HG03135 (cell line): Measurements from ENCODE around the gene CPSF3.

Experiments
- ATAC-seq: cut with Tn5 transposase; IDR thresholded peaks from one replicate; pipeline ENCODE4 v1.9.1; 2021; ENCODE audit warnings: mild to moderate bottlenecking, moderate library complexity; ENCODE audit not compliant: unreplicated experiment

The CPSF3 gene

DNA sequence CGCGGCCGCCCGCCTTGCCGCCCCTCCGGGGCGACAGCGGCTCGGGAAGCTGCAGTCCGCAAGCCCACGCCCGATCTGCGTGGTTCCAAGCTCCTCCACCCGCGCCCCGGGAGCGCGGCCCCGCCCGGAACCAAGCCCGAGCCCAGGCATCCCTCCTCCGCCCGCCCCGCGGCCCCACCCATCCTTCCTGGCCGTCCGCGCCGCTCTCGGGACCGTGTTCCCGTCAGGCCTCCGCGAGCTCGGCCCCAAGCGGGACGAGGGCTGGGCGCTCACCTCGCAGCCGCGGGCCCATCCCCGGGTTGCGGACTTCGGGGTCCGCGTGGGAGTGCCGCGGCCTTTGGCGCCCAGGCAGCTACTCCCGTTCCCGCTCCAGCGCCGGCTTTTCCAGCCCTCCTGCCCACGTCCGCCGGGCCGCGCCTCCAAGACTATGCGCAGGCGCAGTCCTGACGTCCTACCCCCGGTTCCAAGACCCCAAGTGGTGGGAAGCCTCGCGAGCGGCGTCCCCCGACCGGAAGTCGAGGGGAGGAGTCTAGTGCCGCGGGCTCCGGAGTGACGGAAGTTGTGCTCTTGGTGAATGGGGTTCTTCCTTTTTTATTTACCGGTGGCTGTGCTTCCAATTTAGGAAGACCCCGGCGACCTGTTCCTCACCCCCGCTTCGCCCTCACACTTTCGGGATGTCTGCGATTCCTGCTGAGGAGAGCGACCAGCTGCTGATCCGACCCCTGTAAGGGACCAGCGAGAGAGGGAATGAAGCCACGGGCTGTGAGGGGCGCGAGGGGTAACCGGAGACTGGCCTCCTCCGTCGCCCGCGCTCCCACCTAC is at the start of gene CPSF3, which contains the start of gene ITGB1BP1:
CPSF3 (plus strand) TSS at position 555 of the 822 bp plus-strand sequence; CDS start at position 675, 120 bp downstream.
ITGB1BP1 (minus strand) TSS at position 429 of the 822 bp plus-strand sequence. CDS start 4,831 bp downstream, outside the sequence.
- ATAC-seq, result peak; percentile 86

DNA sequence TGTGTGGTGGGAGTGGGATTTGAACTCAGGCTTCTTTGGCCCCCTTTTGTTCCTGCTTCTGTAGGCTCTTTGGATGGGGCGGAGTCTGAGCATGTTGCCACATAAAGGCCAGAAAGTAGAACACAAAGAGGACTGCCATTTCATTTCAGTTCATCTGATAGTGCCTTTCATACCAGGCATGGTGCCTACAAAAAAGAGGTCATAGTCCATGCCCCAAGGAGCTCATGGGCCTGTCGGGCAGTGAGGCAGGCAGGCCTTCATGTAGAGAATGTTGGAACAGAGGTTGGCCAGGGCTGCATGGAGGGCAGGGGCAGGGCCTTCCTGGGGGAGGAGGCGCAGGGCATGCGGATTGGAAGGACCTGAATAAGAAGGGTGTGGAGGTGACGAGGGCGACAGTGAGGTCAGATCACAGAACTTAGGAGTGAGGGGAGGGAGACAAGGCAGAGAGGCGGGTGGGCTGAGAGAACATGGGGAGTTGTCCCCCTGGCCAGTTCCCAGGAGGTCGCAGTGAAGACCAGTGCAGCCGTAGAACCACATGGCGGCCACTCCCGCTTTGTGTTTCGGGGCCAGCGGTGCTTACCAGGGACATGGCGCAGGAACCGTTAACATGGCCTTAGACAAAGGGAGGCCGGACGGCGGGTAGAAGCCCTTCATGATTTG is 49.3 kb upstream of the CPSF3 start:
- ATAC-seq, result no peak

DNA sequence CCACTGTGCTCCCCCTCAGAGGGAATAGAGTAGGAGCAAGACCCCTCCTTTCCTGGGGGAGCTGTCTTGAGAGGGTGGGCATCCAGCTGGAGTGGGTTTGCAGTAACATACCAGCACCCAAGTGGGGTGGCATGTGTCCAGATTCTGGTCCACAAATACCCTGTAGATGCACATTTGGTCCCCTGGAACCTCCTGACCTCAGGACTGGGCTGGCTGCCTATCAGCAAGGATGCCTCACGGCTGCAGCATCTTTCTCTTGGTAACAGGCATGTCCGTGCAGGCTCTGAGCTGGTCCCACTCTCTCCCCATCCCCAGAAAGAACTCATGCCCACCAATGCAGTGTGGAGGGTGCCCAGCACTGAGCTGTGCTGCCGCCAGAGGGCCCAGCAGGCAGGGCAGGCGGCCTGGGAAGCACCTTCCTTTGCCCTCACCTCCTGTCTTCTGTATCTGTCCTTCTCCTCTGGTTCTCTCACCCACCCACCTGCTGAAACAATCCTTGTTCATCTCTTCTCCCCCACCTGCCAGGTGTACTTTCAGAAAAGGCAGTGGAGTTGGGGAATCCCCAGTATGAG is 47.5 kb upstream of the CPSF3 start:
- no peak for ATAC-seq

DNA sequence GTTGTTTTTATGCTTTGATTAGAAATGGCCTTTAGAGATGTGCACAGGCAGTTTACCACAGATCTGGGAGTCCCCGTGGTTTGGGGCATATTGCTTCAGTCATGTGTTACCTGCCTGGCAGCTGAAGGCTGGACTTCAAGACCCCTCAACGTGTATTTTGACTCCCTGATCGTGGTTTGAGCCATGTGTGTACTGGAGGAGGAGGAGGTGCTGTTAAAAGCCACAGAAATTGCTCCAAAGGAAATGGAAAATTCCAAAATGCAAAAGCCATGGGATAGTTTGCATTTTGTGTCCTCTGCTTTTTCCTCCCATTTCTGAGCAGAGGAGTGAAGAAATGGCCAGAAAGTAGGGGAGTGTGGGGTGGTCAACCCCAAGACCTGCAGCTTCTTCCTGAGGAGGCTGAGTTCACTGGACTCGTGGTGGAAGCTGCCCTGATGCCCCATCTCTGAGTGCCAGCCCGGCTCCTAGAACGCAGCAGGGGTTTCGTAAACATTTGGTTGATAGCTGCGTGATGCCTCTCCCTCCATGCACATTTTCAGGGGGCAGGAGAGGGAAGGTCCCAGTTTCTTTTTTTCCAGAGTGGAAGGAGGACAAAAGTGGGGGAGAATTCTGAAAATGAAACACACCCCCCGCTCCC is 45.9 kb upstream of the CPSF3 start:
- no peak for ATAC-seq

DNA sequence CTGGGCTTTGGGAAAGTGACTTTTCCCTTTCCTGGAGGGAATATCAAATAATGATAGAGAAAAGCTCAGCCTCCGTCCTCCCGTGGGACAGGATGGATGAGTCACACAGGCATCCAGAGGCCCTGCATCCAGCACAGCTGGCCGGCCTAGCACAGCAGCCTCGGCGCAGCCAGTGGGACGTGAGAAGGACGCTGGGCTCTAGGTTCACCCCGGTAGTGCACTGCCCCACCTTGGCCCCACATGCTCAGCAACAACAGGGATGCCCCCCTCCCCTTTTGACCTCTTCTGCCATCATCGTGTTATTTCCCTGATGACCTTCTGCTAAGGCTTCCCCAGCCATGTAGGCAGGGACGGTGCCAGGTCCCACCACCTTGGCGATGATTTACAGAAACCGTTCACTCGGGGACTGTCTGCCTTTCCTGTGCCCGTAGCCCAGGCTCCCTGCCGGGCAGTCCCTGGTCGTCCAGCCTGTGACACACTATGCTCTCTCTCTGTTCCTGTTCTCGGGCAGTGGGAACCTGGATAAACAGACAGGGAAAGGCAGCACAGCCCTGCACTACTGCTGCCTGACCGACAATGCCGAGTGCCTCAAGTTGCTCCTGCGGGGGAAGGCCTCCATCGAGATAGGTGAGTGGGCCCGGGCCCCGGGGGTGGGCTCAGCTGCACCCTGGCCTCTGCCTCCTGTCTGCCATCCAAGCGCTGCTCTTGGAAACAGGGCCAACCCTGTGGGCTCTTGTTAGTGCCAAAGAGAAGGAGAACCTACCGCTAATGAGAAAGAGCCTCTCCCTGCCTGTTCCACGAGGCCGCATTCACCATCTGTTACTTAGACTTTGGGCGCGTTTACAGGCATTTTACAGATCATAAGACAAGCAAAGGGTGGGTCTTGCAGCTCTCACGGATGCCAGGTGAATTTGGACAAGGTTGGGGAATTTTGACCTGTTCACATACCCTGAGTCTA is 44.7 kb upstream of the CPSF3 start:
- no peak for ATAC-seq

DNA sequence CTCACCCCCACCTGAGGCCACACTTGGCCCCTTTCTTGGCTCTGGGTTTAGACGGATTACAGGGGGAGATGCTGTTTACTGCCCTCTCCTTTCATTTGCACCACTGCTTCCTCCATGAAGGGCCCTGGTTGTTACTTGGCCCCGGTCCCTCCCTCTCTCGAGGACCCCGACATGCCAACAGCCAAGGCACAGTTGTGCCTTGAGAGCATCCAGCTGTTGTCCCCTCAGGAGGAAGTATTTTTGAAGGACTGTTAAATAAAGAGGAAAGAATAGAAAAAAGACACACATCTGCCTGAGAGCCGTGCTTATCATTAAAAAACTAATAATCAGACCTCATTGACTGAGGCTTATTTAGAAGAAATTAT is 44.1 kb upstream of the CPSF3 start:
- no peak for ATAC-seq

DNA sequence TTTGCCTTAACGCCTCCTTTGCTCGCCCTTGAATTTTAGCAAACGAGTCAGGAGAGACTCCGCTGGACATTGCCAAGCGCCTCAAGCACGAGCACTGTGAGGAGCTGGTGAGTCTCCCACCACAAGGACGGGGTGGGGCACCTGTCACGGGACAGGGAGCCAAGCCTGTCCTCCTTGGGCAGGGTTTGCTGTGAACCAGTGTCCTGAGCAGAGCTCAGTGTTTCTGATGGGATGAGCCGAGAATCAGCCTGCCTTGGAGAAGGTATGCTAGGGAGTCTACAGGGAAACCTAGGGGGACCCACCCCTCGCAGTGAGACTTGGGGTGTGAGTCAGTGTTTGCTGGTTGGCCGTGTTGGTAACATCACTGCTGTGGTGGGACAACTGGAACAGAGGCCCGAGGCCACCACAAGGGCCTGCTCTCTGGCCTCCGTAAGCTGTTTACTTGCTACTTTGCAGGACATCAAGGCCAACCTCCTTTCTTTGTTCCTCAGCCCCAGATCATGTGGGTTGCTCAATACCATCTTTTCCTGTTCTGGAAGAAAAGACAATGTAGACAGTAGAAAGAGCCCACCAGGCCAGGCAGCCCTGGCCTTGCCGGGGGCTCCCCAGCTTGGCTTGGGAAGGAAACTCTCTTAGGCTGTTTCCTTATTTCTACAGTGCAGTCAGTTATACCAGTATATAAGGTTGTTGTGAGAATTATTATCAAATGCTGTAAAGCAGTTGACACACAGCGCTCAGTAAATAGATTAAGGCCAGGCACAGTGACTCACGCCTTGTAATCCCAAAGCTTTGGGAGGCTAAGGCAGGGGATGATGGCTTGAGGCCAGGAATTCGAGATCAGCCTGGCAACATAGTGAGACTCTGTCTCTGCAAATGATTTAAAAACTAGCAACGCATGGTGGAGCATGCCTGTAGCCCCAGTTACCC is 42.5 kb upstream of the CPSF3 start:
- no peak for ATAC-seq

DNA sequence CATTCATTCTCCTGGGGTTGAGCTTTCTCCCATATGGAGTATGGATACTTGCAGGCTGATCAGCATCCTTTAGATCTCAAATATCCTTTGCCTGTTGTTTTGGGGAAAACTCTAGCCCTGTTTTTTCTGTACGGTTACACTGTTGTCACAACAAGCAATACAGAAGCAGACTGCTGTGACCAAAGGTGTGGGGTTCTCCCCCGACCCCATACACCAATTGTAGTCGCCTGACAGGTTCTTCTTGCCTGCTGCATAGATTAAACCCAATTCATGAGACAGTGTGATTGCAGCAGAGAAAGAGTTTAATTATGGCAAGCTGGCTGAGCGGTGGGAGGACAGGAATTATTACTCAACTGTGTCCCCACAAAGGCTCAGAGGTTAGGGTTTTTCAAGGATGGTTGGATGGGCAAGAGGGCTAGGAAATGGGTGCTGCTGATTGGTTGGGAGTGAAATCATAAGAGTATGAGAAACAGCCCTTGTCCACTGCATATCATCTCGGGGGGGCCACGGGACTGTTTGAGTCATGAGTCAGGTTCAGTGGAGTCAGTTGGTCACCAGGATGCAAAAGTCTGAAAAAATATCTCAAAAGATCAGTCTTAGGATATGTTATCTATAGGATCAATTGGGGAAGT is 40.7 kb upstream of the CPSF3 start:
- no peak for ATAC-seq

DNA sequence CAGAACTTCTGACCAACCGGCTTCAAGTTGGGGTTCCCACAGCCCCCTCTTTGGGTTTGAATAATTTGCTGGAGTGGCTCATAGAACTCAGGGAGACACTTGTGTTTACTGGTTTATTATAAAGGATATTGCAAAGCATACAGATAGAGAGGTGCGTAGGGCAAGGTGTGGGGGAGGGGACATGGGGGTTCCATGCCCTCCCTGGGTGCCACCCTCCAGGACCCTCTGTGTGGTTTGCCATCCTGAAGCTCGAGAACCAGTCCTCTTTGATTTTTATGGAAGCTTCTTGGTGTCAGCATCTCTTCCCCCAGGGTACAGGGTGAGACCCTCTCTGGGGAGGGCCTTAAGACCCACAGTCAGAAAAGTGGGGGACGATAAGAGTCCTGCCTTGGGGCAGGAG is 38.9 kb upstream of the CPSF3 start:
- ATAC-seq, result no peak

DNA sequence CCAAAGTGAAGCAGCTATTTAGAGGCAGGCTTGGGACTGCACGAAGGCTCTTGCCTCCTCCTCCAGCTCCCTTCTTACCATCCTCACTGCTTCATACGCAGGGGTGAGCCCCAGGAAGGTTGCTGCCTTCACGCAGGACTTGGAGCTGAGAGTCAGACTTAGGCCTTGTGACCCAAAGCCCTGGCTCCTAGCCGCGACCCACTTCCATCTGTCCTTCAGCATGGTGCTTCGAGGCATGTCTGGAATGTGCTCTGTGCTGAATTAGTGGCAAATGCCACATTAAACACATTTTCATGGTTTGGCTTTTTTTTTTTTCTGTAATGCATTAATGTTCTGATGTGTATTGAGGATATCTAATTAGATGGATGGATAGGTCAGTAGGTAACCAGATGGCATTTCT is 37.6 kb upstream of the CPSF3 start:
- ATAC-seq, result no peak

DNA sequence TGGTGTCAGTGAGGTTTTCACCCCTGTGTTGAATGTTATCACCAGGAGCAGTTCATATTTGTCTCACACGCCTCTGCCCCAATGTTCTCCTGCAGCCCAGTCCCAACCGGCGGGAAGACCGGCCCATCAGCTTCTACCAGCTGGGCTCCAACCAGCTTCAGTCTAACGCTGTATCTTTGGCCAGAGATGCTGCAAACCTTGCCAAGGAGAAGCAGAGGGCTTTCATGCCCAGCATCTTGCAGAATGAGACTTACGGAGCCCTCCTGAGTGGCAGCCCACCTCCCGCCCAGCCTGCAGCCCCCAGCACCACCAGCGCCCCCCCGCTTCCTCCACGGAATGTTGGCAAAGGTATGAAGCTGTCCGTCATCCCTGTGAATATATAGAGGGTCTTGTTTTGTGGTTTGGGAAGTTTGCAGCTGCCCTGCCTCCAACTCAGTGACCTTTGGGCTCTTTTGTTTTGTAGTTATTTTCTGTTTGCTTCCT is 35.2 kb upstream of the CPSF3 start:
- no peak for ATAC-seq

DNA sequence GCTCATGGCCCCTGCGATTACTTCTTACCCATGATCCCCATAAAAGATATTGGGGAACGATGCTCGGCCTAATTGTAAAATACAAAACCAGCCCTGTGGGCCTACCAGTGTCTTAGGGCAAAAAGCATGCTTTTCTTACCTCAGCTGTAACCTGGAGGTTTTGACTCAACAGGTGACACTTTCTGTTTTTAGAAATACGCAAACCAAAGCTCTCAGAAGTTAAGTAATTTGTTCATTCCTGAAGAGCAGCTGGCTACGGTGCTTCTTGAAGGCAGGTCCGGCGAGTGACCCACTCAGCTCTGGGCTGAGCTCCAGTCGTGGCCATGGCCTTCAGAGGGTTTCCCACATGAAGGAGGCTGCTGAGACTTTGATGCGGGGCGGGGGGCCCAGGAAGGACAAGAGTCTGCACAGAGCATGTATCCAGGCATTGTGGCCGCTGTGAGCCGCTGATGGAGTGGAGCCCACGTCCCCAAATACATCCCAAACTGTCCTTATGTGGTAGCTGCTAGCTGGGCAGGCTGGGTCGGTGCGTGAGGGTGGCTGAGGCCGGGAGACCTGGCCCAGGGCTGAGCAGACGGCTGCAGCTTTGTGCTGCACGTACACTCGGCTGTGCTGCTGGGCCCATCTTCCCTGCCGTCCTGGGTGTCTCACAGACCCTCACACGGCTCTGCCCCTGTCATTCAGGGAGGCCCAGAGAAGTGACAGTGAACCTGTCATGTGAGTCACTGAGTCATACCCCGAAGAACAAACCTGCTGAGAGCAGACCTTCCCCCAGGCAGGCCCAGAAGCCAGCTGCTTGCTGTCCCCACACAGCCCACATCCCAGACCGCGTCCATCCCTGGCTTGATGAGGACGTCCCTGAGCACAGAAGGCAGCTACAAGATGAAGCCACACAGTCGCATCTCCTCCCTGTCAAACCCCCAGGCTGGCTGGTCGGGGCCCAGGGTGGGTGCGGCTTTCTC is 34.2 kb upstream of the CPSF3 start:
- no peak for ATAC-seq

DNA sequence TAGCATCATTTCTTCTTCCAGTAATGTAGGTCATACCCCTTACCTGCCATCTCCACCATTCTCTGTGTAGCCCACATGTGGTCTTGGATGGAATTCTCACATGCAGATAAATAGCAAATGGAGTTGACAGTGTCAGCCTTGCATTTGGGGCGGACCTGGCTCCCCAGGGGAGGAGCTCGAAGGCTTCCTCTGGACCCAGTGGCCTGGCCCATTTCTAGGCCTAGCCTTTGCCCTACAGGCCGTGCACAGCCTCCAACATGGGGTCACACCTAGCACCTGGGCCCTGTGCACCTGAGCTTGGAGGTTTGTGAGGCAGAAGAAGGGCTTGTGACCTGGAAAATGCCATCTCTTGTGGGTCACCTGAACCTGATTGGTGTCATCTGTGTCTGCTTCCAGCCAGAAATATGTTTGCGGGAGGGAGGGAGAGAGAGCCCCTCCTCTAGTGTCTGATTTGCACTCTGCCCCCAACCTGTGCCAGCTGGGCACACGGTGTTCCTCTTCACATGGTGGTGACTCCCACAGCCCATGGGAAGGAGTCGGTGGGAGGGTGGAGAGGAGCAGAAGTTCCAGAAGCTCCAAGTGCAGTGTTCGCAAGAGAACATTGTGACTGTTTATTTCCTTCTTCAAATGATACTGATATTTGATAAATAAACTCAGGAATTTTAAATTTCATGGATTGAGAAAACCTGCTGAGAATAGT is 33.2 kb upstream of the CPSF3 start:
- ATAC-seq, result no peak

DNA sequence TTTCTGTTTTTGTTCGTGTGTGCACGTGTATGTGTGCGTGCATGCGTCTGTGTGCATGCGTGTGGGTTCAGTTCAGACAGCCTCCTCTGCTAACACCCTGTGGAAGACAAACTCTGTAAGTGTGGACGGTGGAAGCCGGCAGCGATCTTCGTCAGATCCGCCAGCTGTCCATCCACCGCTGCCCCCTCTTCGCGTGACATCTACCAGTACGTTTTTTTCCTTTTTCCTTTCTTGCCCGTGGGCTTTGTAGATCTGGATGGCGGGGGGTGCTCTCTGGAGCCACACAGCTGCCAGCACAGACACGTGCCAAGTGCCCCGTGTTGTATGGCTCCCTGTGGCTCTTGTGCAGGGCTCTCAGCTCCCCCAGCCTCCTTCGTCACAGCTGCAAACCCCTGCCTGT is 32.5 kb upstream of the CPSF3 start:
- ATAC-seq, result no peak

DNA sequence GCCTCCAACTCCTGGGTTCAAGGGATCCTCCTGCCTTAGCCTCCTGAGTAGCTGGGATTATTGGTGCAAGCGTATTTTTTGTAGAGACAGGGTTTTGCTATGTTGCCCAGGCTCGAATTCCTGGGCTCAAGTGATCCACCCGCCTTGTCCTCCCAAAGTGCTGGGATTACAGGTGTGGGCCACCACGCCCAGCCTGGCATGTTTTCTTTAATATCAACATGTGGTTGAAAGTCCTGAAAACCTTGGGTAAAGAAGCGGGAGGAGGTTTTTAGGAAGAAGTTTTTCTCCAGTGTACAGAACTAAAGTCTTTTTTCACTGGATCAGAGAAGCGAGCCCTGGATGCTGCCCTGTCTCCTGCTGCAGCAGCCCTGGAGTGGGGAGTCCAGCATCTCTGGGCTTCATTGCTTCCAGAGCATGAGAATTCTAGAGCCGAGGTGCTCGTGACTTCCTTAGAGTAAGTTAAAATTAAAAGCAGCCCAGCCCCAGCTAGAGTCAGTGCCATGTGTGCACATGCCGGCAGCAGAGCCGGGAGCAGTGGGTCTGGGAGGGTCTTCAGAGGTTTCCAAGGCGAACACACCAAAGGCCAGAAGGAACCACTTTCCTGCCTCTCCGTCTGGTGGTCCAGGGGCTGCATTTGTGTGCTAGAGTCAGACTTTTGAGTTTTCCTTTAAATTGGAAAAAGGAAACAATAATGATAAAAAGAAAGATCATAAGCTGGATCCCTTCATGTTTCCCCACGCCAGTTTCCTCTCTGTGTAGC is 31.3 kb upstream of the CPSF3 start:
- ATAC-seq, result no peak
